ENCODE results near the gene KRTAP1-5.

The KRTAP1-5 gene

GRCh38 chr17:41029633-41030245, 2.7 kb upstream of the KRTAP1-5 start, which contains the start of gene KRTAP1-4:
Gene KRTAP1-4 (minus strand): TSS chr17:41030195. CDS start chr17:41030078, 117 bp downstream.
- no peaks in the 10 kb centered on the region for H3K36me3 ChIP-seq (ENCODE audit: control insufficient read depth, insufficient read depth, low read length)
- no peaks in the 10 kb centered on the region for H3K9me3 ChIP-seq (ENCODE audit: control insufficient read depth, low read length)
- H3K27me3 ChIP-seq (ENCODE audit: control insufficient read depth, insufficient read depth, low read length): no peaks in the 10 kb centered on the region
- no peak for TF ChIP-seq CTCF (IDR thresholded peaks at IDR 0.05)
- H3K4me3 ChIP-seq (ENCODE audit: low read depth, low read length): no peak within 1 kb of the TSS
- no peaks in the 10 kb centered on the region for H3K79me2 ChIP-seq
- H3K9ac ChIP-seq: no peak within 1 kb of the TSS
- H3K27ac ChIP-seq: no peak within 1 kb of the TSS
- no peak within 1 kb of the TSS for H3K4me2 ChIP-seq (ENCODE audit: low read length)
- H3K4me1 ChIP-seq: no peaks in the 10 kb centered on the region
- H2AFZ ChIP-seq: no peak within 1 kb of the TSS

- no peaks in the 10 kb centered on the region for H3K36me3 ChIP-seq (ENCODE audit: control insufficient read depth, insufficient read depth, low read length)
- no peaks in the 10 kb centered on the region for H3K27me3 ChIP-seq (ENCODE audit: control insufficient read depth, insufficient read depth, low read length)
- H3K4me2 ChIP-seq (ENCODE audit: low read length): no peak overlapping the region
- H3K9me3 ChIP-seq (ENCODE audit: control insufficient read depth, low read length): no peaks in the 10 kb centered on the region
- H3K79me2 ChIP-seq: no peaks in the 10 kb centered on the region
- TF ChIP-seq CTCF (IDR thresholded peaks at IDR 0.05): no peak
- no peak overlapping the region for H3K27ac ChIP-seq
- H2AFZ ChIP-seq: no peak overlapping the region
- H3K4me3 ChIP-seq (ENCODE audit: low read depth, low read length): no peak overlapping the region
- no peak overlapping the region for H3K9ac ChIP-seq
- no peaks in the 10 kb centered on the region for H3K4me1 ChIP-seq
Observed at GRCh38 chr17:41024697-41025096, 2.3 kb downstream of the KRTAP1-5 start.

- no peaks in the 10 kb centered on the region for H3K27me3 ChIP-seq (ENCODE audit: control insufficient read depth, insufficient read depth, low read length)
- no peaks in the 10 kb centered on the region for H3K79me2 ChIP-seq
- no peak overlapping the region for H3K27ac ChIP-seq
- no peak overlapping the region for H2AFZ ChIP-seq
- no peak for TF ChIP-seq CTCF (IDR thresholded peaks at IDR 0.05)
- H3K4me3 ChIP-seq (ENCODE audit: low read depth, low read length): no peak overlapping the region
- no peaks in the 10 kb centered on the region for H3K4me1 ChIP-seq
- no peak overlapping the region for H3K4me2 ChIP-seq (ENCODE audit: low read length)
- H3K36me3 ChIP-seq (ENCODE audit: control insufficient read depth, insufficient read depth, low read length): no peaks in the 10 kb centered on the region
- H3K9me3 ChIP-seq (ENCODE audit: control insufficient read depth, low read length): no peaks in the 10 kb centered on the region
- no peak overlapping the region for H3K9ac ChIP-seq
Observed at GRCh38 chr17:41020336-41020735, 6.7 kb downstream of the KRTAP1-5 start.

- H3K4me2 ChIP-seq (ENCODE audit: low read length): no peak overlapping the region
- H3K79me2 ChIP-seq: no peaks in the 10 kb centered on the region
- H3K4me1 ChIP-seq: no peaks in the 10 kb centered on the region
- TF ChIP-seq CTCF (IDR thresholded peaks at IDR 0.05): no peak
- H3K27ac ChIP-seq: no peak overlapping the region
- no peaks in the 10 kb centered on the region for H3K9me3 ChIP-seq (ENCODE audit: control insufficient read depth, low read length)
- no peaks in the 10 kb centered on the region for H3K36me3 ChIP-seq (ENCODE audit: control insufficient read depth, insufficient read depth, low read length)
- H2AFZ ChIP-seq: no peak overlapping the region
- H3K9ac ChIP-seq: no peak overlapping the region
- no peak overlapping the region for H3K4me3 ChIP-seq (ENCODE audit: low read depth, low read length)
- no peaks in the 10 kb centered on the region for H3K27me3 ChIP-seq (ENCODE audit: control insufficient read depth, insufficient read depth, low read length)
Observed at GRCh38 chr17:41019415-41019814, 7.6 kb downstream of the KRTAP1-5 start.

- no peak overlapping the region for H2AFZ ChIP-seq
- no peak for TF ChIP-seq CTCF (IDR thresholded peaks at IDR 0.05)
- H3K4me2 ChIP-seq (ENCODE audit: low read length): no peak overlapping the region
- H3K36me3 ChIP-seq (ENCODE audit: control insufficient read depth, insufficient read depth, low read length): no peaks in the 10 kb centered on the region
- H3K79me2 ChIP-seq: no peaks in the 10 kb centered on the region
- H3K27me3 ChIP-seq (ENCODE audit: control insufficient read depth, insufficient read depth, low read length): no peaks in the 10 kb centered on the region
- no peak overlapping the region for H3K4me3 ChIP-seq (ENCODE audit: low read depth, low read length)
- H3K4me1 ChIP-seq: no peaks in the 10 kb centered on the region
- H3K27ac ChIP-seq: no peak overlapping the region
- H3K9ac ChIP-seq: no peak overlapping the region
- no peaks in the 10 kb centered on the region for H3K9me3 ChIP-seq (ENCODE audit: control insufficient read depth, low read length)
Observed at GRCh38 chr17:41018541-41018940, 8.5 kb downstream of the KRTAP1-5 start.
